ENCODE results near the gene SMYD5.

The SMYD5 gene

GRCh38 chr2:73243884-73244570, 30.0 kb downstream of the SMYD5 start:
- DNase-seq: no peak

DNA sequence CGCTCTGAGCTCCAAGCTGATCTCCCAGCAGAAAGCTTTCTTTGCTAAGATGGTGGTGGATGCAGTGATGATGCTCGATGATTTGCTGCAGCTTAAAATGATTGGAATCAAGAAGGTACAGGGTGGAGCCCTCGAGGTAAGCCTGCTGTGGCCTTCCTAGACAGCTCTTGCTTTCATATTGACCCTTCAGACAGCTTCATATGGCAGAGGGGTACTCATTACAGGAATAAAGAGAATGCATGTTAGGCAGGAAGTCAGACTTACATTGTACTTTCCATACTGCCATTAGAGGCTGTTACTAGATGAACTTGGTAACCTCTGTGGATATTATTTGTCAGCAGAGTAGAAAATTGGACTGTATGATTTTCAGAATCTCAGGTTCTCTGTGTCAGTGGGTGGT, 30.5 kb downstream of the SMYD5 start:
- DNase-seq: no peak

GRCh38 chr2:73246850-73247249, 32.8 kb downstream of the SMYD5 start:
- no peak for DNase-seq

DNA sequence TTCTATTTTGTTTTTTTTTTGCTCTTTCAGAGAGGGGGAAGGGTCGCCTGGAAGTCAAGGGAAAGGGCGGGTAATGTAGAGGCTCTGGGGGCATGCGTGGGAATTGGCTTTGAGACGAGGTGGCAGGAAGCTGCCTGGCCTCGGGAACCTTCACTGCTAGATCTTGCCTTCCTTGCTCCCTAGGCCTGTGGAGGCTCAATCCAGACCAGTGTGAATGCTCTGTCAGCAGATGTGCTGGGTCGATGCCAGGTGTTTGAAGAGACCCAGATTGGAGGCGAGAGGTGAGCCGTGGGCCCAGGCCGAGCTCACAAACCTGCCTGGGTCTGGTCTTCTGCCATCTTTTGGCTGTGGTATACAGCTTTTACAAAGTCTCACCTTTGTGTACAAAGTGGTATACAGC, 35.6 kb downstream of the SMYD5 start:
- no peak for DNase-seq

DNA sequence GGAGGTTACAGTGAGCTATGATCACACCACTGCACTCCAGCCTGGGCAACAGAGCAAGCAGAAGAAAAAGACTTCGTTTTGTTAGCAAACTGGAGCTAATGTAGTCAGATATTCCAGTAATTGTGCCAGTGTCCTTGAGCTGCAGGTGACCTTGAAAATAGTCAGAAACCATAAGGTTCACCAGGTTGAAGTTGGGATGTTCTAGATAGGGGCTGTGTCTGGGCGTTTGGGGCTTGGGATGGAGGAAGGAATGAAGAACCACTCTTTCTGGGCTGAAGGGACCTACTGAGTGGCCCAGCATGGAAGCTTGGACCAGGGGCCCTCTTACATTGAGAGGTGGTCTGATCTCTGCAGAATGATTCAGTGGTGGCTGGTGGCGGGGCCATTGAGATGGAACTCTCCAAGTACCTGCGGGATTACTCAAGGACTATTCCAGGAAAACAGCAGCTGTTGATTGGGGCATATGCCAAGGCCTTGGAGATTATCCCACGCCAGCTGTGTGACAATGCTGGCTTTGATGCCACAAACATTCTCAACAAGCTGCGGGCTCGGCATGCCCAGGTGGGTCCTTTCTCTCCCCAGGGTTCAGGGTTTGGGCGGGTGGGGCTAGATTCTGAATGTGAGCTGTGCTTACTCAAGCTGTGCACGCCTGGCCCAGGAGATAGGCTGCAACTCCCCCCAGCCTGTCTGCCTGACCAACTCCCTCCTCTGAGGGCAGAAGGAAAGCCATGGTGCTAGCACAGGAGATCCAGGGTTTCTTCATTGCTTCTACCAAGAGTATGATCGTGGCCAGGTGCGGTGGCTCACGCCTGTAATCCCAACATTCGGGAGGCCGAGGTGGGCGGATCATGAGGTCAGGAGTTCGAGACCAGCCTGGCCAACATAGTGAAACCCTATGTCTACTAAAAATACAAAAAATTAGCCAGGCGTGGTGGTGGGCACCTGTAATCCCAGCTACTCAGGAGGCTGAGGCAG, 37.1 kb downstream of the SMYD5 start:
- DNase-seq: no peak

DNA sequence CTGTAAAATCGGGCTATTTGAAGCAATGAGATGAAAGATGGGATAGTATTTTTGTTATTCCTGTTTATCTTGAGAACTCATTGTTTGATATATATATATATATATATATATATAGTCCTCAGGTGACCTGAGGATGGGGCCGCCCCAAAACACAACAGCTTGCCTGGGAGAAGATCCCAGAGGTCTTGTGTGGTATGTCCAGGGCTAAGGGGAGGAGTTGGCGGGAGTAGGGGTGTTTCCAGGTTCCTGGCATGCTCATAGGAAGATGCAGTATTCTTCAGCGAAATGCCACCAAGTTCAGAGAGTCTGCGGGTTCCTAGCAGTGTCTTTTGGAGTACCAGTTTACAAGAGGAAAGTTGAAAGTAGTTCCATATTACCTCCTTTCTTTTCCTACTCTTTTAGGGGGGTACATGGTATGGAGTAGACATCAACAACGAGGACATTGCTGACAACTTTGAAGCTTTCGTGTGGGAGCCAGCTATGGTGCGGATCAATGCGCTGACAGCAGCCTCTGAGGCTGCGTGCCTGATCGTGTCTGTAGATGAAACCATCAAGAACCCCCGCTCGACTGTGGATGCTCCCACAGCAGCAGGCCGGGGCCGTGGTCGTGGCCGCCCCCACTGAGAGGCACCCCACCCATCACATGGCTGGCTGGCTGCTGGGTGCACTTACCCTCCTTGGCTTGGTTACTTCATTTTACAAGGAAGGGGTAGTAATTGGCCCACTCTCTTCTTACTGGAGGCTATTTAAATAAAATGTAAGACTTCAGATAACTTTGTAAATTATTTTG, 38.4 kb downstream of the SMYD5 start:
- DNase-seq: no peak

- DNase-seq: no peak
Measured at GRCh38 chr2:73253400-73253799, 39.4 kb downstream of the SMYD5 start.

DNA sequence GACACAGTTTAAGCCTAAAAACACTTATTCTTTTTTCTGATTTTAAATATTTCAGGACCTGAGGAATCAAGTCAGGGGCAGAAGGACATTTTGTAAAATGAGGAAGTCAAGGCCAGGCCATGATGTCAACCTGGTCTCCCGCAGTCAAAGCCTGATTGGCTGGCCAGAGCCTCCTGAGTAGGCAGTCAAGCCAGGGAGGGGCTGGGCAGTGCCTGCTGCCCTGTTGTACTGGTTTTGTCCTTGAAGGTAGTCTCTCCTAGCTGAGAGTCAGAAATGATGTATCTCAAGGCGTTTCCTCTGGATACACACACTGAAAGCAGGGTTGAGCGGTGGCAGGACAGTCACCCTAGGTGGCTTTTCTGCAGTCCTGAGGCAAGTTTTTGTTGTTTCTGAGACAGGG, 39.9 kb downstream of the SMYD5 start:
- DNase-seq: no peak

DNA sequence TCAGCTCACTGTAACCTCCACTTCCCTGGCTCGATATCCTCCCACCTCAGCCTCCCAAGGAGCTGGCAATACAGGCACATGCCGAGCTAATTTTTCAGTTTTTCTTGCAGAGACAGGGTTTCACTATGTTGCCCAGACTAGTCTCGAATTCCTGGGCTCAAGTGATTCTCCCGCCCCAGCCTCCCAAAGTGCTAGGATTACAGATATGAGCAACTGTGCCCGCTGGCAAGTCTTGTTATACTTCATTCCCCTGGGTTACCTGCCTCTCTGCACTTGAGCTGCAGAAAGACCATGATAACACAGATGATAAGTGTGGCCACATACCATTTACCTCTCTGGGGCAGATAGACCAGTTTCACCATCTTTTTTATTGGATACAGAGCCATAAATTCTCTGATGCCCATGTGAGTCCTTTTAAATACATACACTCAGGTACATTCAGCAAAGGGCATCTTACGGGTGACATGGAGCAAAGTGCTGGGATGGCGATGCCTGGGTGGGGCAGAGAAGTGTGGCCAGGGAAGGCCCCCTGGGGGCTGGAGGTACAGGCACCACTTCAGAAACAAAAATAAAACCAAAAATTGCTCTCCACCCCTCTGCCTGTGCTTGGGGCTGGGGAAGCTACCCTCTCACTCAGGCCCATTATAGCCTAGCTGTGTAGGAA, 40.4 kb downstream of the SMYD5 start:
- no peak for DNase-seq

GRCh38 chr2:73255007-73255644, 41.1 kb downstream of the SMYD5 start:
- DNase-seq: no peak

GRCh38 chr2:73255907-73256617, 42.0 kb downstream of the SMYD5 start:
- no peak for DNase-seq

DNA sequence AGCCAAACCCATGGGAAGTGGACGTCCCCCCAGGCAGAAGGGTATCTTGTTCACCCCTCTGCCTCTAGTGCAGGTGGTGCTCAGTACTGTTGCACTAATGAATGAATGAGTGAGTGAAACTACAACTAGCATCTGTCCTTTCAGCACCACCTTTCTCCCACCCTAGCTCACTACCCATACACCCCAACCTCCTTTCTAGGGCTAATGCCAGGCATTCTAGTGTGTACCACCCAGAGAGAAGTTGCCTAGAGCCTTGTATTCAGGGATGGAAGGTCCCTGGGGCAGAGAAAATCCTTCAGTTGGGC, 42.5 kb downstream of the SMYD5 start:
- DNase-seq: no peak

- no peak for DNase-seq
Measured at GRCh38 chr2:73257021-73257420, 43.0 kb downstream of the SMYD5 start.

DNA sequence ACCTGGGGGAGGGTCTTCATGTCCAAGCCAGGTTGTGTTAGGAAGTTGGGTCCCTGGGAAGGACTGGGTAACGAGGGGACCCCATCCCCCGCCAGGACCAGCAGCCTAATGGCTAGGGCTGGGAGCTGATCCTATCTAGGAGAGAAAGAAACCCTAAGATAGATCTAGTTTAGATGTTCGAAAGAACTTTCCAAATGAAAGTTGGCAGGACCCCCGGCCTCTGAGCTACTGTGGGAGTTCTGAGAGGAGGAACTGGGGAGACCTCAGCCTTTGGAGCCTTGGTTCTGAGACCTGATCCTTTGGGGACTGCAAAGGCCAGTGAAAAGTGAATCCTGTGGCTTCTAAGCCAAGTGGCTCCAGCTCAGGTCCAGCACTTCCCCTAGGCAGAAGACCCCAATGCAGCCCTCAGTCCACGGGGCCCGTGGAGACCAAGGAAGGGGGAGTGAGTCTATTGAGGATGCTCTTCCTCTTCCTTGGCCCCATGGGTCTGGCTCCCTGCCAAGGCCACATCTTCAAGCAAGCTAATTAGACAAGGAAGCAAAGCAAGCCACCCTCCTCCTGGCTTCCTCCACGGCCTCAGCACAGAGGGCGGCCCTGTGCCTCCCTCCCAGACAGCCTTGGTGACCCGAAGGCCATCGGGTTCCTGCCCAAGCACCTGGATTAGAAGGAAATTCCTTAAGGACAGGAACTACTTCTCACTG, 43.5 kb downstream of the SMYD5 start:
- DNase-seq: no peak

GRCh38 chr2:73258186-73258912, 44.3 kb downstream of the SMYD5 start:
- no peak for DNase-seq

DNA sequence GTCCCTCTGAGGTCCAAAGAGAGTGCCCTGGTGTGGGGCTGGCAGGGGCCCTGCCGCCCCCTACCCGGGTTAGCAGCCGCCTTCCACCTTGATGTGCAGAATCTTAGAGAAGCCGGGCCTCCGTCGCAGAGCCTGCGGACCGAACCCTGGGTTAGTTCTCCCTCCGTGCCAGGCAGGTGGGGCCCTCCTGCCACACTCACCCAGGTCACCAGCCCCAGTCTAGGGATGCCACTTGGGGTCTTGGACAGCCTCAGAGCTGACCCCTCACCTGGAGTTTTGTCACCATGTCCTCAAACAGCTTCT, 44.8 kb downstream of the SMYD5 start:
- no peak for DNase-seq

DNA sequence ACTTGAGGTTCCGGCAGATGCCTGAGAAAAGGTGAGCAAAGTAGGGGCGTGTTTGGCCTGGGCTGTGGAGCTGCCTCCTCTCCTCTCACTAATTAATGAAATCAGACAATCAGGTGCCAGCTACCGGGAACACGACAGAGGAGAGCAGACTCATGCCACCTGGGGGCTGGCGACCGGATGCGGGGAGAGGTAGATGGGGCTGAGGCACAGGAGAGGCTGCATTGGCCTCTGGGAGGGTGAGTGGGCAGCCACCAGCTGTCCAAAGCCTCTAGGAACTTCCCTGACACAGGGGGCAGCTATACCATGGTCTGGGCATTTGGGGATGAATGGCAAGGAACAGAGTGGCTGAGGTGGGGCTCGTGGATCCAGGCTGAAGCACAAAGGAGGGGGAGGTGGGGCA, 45.2 kb downstream of the SMYD5 start:
- DNase-seq: no peak

DNA sequence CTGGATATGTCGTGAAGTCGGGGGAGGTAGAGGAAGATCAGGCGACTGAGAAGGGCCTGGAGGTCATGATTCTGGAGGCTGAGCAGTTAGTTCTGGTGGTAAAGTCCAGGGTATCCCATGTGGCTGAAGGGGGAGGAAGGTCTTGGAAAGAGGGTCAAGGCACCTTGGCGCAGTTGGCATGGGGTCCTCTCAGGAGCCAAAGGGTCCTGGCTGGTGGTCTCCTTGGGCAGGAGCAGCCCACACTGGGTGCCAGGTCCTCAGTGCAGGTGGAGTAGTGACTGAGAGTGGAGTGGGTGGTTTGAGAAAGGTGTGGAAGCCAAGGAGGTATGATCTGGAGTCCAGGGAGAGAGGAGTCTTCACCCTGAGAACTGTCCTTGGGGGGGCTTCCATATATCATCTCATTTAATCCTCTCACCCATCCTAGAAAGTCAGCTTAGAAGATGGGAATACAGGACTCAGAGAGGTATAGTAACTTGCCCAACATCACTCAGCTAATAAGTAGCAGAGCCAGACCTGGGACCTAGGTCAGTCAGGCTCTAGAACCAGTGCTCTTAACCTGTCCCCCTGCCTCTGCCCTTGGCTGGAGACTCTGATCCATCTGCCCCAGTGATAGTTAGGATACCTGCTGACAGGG, 45.8 kb downstream of the SMYD5 start:
- no peak for DNase-seq

- DNase-seq: no peak
Measured at GRCh38 chr2:73260338-73260984, 46.4 kb downstream of the SMYD5 start.
